Right lobe of liver (tissue), 6 donors: ENCODE data around the gene PITPNM3. TPM values are rescaled to one million over a fixed set of nuclear protein-coding genes. Genes with fewer than 3 reads are reported as not detected.

Experiments
- ATAC-seq, 4 donors: fragments of 200-7000 bp; cut with Tn5 transposase; one replicate each; pipeline ENCODE4 v1.9.1; 2020; ENCODE audit warnings: mild to moderate bottlenecking in 4 of 4, moderate library complexity in 4 of 4
- DNase-seq, 3 donors: peaks; one replicate each; pipeline ENCODE4 v3.0.0-alpha.2; 2020
- H3K27ac ChIP-seq, 3 donors: fragments of 200-600 bp; one replicate each; pipeline ENCODE4 v1.8.0; 2022
- H3K27me3 ChIP-seq, 2 donors: fragments of 200-600 bp; one replicate each; pipeline ENCODE4 v1.8.0; 2022
- H3K36me3 ChIP-seq, 4 donors: fragments of 200-600 bp; sonication (generic) in 1 of 4; one replicate each; pipeline versions ENCODE4 v1.5.1 to v1.8.0; 2017 to 2022; ENCODE audit warnings: control low read depth in 1 of 4
- H3K4me1 ChIP-seq, 4 donors: fragments of 200-600 bp; sonication (generic) in 1 of 4; one replicate each; pipeline versions ENCODE4 v1.5.1 to v1.8.0; 2017 to 2022; ENCODE audit warnings: control low read depth in 1 of 4
- H3K4me3 ChIP-seq, 3 donors: fragments of 200-600 bp; one replicate each; pipeline ENCODE4 v1.8.0; 2022
- H3K9me3 ChIP-seq, 4 donors: fragments of 200-600 bp; sonication (generic) in 1 of 4; one replicate each; pipeline versions ENCODE4 v1.5.1 to v1.8.0; 2017 to 2022; ENCODE audit warnings: control low read depth in 1 of 4
- POLR2A ChIP-seq: fragments of 450-650 bp; IDR thresholded peaks from one replicate; pipeline ENCODE4 v1.6.1; 2017; ENCODE audit warnings: antibody characterized with exemption, mild to moderate bottlenecking
- WGBS: methylation state at CpG from one replicate; pipeline ENCODE4 v1.1.6; 2018; ENCODE audit warnings: low coverage, low lambda C conversion rate; ENCODE audit not compliant: insufficient coverage; ENCODE audit errors: missing lambda C conversion rate; 5-methylcytosine and 5-hydroxymethylcytosine counted together
- intact Hi-C, 2 donors: fragments of 100-400 bp; cut with DNase I; formaldehyde crosslinking; loops; one replicate each; pipeline versions ENCODE4 v1.11.2 to v1.14.1; 2022
- total RNA-seq, 6 experiments: library from RNA; depleted of rRNA in 2 of 6; stranded (reverse); fragments of >200 nt in 2 of 6; fragmentation: NEBNext Ultra II Directional in 3 of 6; extraction: Animal tissue kit (Norgen Biotek cat#: 25700) in 3 of 6; gene quantifications; one replicate each; pipeline versions ENCODE4 v1.1.0 to v1.2.4, GENCODE V29; 2016 to 2023
- TF ChIP-seq, protein P1 (sequence below), 4 donors: fragments of 200-600 bp in 3 of 4; fragments of 450-650 bp in 1 of 4; IDR thresholded peaks; one replicate each; pipeline versions ENCODE4 v1.5.1 to v1.8.0; 2016 to 2022; ENCODE audit warnings: antibody characterized with exemption in 4 of 4, mild to moderate bottlenecking in 2 of 4
- donor health status: DM: no; HTN: yes; CAD: no.
- donor health status: DM: no; HTN: no; CAD: no.
- donor health status: DM: no; HTN: no; CAD: no.
- donor health status: DM: no; HTN: yes; CAD: no.
- donor health status: DM: no; HTN: yes; CAD: no.

The PITPNM3 gene
- total RNA-seq, 6 experiments from 2014 or later = 0.91 to 3.8 (median 1.2) TPM

DNA sequence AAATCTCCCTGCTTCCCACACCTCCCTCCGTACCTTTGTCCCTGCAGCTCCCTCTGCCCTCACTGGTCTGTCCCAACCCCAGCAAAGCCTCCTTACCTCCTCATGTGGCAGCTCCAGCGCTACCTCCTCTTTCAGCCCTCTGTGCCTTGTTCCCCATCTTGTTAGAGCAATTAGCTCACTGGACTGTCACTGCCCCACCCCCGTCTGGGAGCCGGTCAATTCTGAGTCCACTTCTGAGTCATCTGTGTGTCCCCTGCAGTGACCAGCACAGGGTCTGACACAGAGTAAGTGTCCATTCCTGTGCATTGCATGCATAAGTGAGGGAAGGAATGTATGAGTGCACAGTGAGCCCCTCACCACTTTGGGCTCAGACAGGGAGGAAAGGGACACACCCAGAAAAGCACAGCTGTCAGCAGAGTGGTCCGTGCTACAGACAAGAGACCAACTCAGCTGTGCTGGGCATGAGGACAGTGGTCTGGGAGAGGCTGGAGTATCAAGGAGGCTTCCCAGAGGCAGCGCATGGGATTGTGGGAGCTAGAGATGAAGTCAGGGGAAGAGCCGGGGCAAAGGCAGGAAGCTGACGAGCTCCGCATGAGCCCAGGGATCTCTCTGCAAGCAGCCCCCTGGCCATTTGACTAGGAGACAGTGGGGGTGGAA lies 45.9 kb downstream of the PITPNM3 start:
- no peaks in the 10 kb centered on the region for H3K36me3 ChIP-seq
- H3K27me3 ChIP-seq = no peaks in the 10 kb centered on the region
- WGBS = 81% methylated on average over 7 of the region's 9 CpGs
- intact Hi-C loops = no loop called here
- H3K4me3 ChIP-seq = no peak overlapping the region
- DNase-seq (no peak), ATAC-seq (peak in 1 of 4 donors; percentile 11)
- TF ChIP-seq, protein P1, sequence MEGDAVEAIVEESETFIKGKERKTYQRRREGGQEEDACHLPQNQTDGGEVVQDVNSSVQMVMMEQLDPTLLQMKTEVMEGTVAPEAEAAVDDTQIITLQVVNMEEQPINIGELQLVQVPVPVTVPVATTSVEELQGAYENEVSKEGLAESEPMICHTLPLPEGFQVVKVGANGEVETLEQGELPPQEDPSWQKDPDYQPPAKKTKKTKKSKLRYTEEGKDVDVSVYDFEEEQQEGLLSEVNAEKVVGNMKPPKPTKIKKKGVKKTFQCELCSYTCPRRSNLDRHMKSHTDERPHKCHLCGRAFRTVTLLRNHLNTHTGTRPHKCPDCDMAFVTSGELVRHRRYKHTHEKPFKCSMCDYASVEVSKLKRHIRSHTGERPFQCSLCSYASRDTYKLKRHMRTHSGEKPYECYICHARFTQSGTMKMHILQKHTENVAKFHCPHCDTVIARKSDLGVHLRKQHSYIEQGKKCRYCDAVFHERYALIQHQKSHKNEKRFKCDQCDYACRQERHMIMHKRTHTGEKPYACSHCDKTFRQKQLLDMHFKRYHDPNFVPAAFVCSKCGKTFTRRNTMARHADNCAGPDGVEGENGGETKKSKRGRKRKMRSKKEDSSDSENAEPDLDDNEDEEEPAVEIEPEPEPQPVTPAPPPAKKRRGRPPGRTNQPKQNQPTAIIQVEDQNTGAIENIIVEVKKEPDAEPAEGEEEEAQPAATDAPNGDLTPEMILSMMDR (IDR thresholded peaks at IDR 0.05) = no peak
- TF ChIP-seq POLR2A = no peak
- H3K4me1 ChIP-seq = no peaks in the 10 kb centered on the region
- no peaks in the 10 kb centered on the region for H3K9me3 ChIP-seq
- H3K27ac ChIP-seq = no peak overlapping the region

- Histone ChIP-seq H3K36me3 (no peaks in the 10 kb centered on the region), H3K9me3 (no peaks in the 10 kb centered on the region), H3K4me3 (no peak overlapping the region), H3K27me3 (no peaks in the 10 kb centered on the region), H3K27ac (no peak overlapping the region), H3K4me1 (no peaks in the 10 kb centered on the region)
- WGBS = 69% methylated on average over 4 of the region's 4 CpGs
- no peak for ATAC-seq
- intact Hi-C loops = no loop called here
- no peak for TF ChIP-seq POLR2A
- TF ChIP-seq, protein P1 (IDR thresholded peaks at IDR 0.05) = no peak
- DNase-seq = no peak
Measured at GRCh38 chr17:6509921-6510320, 46.4 kb downstream of the PITPNM3 start.

DNA sequence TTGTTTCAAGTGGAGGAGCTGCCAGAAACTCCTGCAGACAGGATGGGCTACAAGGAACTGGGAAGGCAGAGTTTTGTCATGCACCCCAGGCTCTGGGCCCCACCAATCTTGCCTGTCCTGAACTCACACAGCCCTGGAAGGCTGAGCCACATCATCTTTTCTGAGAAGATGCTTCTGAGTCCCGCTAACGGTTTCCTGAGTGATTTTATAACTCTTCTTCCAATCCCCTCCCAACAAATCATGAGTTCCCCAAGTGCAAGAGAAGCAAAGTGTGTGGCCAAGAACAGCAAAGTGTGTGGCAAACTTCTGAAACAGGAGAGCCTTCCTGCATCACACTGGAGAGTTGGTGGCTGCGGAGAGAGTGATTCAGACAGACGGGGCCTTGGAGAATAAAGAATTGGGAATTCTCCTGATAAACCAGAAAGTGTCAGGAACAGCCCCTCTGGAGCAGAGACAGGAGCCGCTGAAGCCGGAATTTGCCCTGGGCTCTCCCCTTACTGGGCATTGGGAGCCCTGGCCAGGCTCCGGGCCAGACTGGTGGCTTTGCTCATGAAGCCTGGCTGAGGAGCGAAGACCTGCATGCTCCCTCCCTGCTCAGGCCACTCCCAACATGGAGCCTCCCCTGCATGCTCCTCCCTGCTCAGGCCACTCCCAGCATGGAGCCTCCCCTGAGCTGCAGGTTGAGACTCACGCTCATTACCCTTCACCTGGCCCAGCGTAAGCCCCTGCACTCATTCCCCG lies 47.2 kb downstream of the PITPNM3 start:
- TF ChIP-seq, protein P1 (IDR thresholded peaks at IDR 0.05) = no peak
- TF ChIP-seq POLR2A = no peak
- H3K4me1 ChIP-seq = no peaks in the 10 kb centered on the region
- no peaks in the 10 kb centered on the region for H3K9me3 ChIP-seq
- intact Hi-C loops = no loop called here
- no peak overlapping the region for H3K4me3 ChIP-seq
- DNase-seq (no peak), ATAC-seq (no peak)
- no peaks in the 10 kb centered on the region for H3K36me3 ChIP-seq
- no peaks in the 10 kb centered on the region for H3K27me3 ChIP-seq
- 78% methylated on average over 5 of the region's 11 CpGs for WGBS
- no peak overlapping the region for H3K27ac ChIP-seq

DNA sequence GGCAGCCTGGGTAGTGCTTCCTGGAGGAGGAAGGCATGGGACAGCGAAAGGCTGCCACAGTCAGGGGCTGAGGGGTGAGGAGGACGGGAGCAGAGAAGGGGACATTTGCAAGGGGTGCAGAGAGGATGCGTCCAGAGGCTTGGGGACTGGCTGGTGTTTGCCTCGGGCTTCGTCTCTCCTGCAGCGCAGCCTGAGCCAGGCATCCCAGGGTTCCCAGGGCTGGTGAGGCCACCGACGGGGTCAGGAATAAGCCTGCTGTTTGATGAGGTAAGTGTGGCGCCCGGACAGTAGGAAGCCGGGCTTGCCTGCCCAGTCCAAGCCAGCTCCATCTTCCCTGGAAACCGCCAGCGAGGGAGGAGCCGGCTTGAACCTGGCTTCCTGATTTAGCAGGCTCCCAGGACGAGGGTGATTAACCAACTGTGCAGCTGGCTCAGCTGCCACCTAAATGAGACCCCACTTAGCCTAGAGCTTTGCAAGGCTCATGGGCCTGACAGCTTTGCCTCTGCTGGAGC lies 47.8 kb downstream of the PITPNM3 start:
- ATAC-seq = no peak
- intact Hi-C loops = no loop called here

More for the DNA sequence above, 47.8 kb downstream of the PITPNM3 start:
- no peaks in the 10 kb centered on the region for H3K9me3 ChIP-seq
- H3K27ac ChIP-seq = no peak overlapping the region
- 83% methylated on average over 5 of the region's 15 CpGs for WGBS
- H3K4me3 ChIP-seq = no peak overlapping the region
- no peak for DNase-seq
- H3K36me3 ChIP-seq = no peaks in the 10 kb centered on the region
- TF ChIP-seq POLR2A = no peak
- TF ChIP-seq, protein P1 (IDR thresholded peaks at IDR 0.05) = no peak
- H3K27me3 ChIP-seq = no peaks in the 10 kb centered on the region
- H3K4me1 ChIP-seq = no peaks in the 10 kb centered on the region
